ENCODE data around the gene MTHFD1L.
"Not testable (repeated sequence)": the region's sequence is repeated elsewhere in the genome, so short reads cannot be mapped to it uniquely, and the experiment has no call there.

Gene MTHFD1L

GRCh38 chr6:151101816-151102694 lies 236.6 kb downstream of the MTHFD1L start:
- DNase-seq = no peak

DNA sequence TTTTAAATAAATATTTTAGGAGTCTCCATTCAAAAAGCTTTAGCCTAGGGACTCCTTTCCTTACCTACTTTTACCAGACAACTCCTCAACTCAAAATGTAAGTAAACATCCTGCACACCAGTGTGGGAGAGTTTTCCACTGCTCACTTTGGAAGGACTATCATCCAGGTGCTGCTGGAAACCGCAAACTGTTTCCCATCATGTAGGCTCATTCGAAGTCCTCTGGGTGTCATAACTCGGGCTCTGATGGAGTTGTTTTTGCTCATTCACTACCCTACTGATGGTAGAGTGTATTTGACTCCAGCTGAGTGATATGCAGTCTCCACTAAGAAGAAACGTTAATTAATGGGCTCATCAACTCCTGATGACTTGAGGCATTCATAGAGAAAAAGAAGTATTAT lies 237.8 kb downstream of the MTHFD1L start:
- DNase-seq = no peak

- DNase-seq = no peak
These were observed 242.5 kb downstream of the MTHFD1L start for GRCh38 chr6:151107897-151108427.

- DNase-seq = no peak
These were observed 243.0 kb downstream of the MTHFD1L start for GRCh38 chr6:151108548-151108947.

- no peak for DNase-seq
These were observed 243.9 kb downstream of the MTHFD1L start for GRCh38 chr6:151109361-151109760.

- DNase-seq = no peak
These were observed 244.5 kb downstream of the MTHFD1L start for GRCh38 chr6:151109869-151110575.

DNA sequence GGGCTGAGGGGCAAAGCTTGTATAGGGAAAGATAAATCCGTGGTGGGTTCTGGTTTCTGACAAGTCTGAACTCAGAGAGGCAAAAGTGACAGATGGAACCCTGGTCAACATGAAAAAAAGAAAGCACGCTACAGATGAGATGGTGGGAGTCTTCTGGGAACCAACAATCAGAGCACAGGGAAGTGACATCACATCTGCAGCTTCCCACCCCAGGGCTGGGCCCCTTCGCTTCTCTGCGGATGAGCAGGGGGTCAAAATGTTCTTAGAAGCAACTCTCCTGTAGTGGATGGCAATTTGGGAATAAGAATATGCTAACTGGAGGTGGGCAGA lies 245.0 kb downstream of the MTHFD1L start:
- DNase-seq = no peak

GRCh38 chr6:151111670-151112069 lies 246.2 kb downstream of the MTHFD1L start:
- peak; percentile 3 for DNase-seq

GRCh38 chr6:151112130-151112529 lies 246.6 kb downstream of the MTHFD1L start:
- DNase-seq = no peak

DNA sequence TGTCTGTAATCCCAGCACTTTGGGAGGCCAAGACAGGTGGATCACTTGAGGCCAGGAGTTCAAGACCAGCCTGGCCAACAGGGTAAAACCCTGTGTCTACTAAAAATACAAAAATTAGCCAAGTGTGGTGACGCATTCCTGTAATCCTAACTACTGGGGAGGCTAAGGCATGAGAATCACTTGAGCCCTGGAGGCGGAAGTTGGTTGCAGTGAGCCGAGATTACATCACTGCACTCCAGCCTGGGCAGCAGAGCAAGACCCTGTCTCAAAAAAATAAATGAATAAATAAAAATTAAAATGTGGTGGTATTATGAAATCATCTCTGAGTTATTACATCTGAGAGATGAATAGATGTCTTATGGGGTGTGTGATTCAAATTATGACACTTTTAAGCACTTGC lies 247.4 kb downstream of the MTHFD1L start:
- not testable (repeated sequence) for DNase-seq

DNA sequence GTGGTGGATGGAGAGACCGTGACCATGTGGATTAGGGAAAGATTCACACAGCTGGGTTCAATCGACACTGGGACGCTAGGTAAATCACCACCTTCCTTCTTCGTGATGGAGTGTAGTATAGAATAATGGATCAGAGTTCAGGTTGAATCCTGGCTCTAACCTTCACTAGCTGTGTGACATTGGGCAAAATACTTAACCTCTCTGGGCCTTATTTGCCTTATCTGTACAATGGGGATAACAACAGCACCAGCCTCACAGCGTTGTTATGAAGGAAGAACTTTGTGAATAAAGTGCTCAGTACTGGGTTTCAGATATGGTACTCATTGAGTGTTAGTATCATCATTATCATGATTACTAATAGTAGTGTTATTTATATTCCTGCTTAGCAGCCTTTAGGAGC lies 248.1 kb downstream of the MTHFD1L start:
- no peak for DNase-seq

- no peak for DNase-seq
These were observed 253.1 kb downstream of the MTHFD1L start for GRCh38 chr6:151118461-151119123.

DNA sequence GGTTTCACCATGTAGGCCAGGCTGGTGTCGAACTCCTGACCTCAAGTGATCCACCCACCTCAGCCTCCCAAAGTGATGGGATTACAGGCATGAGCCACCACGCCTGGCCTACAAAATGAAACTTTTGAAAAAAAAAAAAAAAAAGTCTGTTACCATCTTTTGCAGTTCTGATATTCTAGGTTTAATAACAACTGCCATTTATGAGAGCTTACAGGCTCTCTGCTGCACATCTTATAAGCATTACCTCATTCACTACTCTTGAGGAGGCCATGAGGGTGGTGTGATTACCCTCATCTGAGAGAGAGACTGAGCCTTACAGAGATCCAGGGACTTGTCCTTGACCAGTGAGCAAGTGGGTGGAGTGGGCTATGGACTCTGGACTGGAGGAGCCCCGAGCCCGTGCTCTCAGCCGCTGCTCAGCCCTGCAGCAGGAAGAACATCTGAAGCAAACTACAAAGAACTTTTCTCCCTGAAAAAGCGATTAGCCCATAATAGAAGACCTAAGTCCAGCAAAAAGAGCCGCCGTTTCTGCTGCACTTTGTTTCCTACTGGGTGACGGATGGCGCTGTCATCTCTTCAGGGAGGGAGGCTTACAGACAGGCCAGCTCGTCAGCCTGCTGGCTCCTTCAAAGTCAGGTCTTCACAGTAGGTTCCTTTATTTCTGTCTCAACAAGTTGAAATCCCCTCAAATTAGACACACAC lies 254.5 kb downstream of the MTHFD1L start:
- DNase-seq = no peak

DNA sequence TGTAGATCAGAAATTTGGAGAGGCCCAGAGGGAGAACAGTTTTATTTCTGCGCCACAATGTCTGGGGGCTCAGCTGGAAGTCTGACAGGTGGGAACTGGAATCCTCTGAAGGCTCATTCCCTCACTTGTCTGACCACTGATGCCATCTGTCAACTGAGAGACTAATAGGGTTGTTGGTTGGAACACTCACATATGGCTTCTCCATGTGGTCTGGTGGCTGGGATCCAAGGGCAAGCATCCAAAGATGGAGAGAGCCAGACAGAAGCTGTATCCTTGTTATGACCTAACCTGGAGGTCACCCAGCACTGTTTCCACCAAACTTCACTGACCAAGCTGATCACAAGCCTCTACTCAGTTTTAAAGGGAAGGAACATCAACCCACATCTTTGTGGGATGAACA lies 256.4 kb downstream of the MTHFD1L start:
- DNase-seq = peak; percentile 77

DNA sequence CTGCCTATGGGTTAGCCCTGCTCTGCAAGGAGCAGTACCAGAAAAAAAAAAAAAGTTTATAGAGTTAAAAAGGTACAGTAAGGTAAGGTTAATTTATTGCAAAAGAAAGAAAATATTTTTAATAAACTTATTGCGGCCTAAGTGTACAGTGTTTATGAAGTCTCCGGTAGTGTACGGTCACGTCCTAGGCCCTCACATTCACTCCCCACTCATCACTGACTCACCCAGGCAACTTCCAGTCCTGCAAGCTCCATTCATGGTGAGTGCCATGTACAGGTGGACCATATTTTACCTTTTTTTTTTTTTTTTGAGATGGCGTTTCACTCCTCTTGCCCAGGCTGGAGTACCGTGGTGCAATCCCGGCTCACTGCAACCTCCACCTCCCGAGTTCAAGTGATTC lies 258.1 kb downstream of the MTHFD1L start:
- DNase-seq = not testable (repeated sequence)

DNA sequence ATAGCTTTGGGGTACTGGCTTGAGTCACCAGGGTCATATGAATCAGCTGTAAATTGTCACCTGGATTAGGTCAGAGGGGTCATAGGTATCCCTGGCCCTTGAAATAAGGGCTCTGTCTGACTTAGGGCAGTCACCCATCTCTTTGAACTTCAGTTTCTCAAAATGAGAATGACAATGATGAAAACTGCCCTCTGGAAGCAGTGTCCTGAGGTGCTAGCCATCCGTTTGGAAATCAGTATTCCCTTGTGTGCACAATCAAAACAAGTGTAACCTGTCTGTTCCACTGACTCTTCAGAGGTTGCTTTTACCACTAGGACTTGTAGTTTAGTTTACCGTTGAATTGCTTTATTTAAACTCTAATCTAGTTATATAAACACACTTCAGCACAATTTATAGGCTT lies 259.7 kb downstream of the MTHFD1L start:
- not testable (repeated sequence) for DNase-seq

- not testable (repeated sequence) for DNase-seq
These were observed 260.3 kb downstream of the MTHFD1L start for GRCh38 chr6:151125651-151126416.

GRCh38 chr6:151126417-151126724 lies 260.9 kb downstream of the MTHFD1L start:
- DNase-seq = not testable (repeated sequence)

DNA sequence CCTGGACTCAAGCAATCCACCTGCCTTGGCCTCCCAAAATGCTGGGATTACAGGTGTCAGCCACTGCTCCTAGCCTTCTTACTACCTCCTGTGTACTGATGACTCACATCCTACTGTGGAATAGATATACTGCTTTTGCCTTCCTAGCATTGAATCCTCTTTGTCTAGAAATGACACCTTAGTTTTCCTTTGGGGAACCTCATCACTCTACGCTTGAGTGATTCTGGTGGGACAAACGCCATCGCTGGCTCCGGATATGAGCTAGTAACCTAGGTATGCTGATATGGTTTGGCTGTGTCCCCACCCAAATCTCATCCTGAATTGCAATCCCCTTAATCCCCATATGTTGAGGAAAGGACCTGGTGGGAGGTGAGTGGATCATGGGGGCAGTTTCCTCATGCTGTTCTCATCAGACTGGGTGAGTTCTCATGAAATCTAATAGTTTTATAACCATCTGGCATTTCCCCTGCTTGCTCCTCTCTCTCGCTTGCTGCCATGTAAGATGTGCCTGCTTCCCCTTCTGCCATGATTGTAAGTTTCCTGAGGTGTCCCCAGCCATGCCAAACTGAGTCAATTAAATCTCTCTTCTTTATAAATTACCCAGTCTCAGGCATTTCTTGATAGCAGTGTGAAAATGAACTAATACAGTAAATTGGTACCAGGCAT lies 261.8 kb downstream of the MTHFD1L start:
- not testable (repeated sequence) for DNase-seq

DNA sequence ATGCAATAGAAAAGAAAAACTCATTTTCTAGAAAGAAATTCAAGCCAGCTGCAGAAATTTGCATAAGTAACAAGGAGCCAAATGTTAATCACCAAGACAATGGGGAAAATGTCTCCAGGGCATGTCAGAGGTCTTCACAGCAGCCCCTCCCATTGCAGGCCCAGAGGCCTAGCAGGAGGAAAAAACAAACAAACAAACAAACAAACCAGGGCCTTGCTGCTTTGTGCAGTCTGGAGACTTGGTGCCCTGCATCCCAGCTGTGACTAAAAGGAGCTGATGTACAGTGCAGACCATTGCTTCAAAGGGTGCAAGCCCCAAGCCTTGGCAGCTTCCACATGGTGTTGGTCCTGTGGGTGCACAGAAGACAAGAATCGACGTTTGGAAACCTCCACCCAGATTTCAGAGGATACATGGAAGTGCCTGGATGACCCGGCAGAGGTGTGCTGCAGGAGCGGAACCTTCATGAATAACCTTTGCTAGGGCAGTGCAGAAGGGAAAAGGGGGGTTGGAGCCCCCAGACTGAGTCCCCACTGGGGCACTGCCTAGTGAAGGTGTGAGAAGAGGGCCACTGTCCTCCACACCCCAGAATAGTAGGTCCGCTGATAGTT lies 263.4 kb downstream of the MTHFD1L start:
- DNase-seq = no peak

DNA sequence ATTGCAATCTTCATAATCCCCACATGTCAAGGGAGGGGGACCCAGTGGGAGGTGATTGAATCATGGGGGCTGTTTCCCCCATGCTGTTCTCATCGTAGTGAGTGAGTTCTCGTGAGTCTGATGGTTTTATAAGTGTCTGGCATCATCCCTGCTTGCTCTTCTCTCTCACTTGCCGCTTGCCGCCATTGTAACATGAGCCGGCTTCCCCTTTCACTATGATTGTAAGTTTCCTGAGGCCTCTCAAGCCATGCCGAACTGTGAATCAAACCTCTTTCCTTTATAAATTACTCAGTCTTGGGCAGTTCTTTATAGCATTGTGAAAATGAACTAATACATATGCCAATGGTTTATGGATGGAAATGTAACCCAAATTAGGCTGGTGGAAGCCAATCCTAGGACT lies 264.8 kb downstream of the MTHFD1L start:
- no peak for DNase-seq

Data from NCI-H1694 treated with DMSO at 0.1 percent for 48 hours (cell line).